Stimulated activated CD4-positive, alpha-beta T cell treated with anti-CD3 and anti-CD28 coated beads, Interleukin-2, amount 100 ng/mL, for 4 hours (primary cell): ENCODE results near the gene SMYD3.

Experiments used
- DNase-seq: peaks from one replicate; pipeline ENCODE4 v3.0.0-alpha.2; 2020; ENCODE audit warnings: low read depth

Gene SMYD3

DNA sequence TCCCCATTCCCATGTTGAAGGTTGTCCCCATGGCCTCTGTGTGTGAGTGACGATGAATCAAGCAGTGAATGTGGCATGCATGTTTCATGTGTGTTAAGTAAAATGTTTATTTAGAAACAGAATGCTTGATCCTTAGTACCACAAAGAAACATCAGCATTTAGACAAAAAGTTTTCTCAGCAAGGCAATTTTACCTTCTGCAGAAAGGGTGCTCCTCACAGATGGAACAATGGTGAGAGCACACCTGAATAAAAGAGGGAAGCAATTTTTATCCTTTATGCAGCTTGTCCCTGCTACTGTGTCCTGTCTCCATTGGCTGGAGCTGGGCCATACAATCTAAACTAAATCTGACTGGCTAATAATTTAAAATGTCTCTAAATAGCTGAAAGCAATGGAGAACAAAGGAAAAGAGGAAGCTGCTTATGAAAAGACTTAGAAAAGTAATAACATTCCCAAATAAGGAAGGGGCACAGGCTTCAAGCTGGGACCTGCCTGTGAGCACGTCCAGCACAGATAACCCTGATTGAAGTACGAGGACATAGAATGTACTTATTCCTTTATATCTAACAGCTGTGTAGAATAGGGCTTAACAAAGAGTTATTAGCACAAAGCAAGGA lies 8.4 kb upstream of the SMYD3 start:
- no peak for DNase-seq

DNA sequence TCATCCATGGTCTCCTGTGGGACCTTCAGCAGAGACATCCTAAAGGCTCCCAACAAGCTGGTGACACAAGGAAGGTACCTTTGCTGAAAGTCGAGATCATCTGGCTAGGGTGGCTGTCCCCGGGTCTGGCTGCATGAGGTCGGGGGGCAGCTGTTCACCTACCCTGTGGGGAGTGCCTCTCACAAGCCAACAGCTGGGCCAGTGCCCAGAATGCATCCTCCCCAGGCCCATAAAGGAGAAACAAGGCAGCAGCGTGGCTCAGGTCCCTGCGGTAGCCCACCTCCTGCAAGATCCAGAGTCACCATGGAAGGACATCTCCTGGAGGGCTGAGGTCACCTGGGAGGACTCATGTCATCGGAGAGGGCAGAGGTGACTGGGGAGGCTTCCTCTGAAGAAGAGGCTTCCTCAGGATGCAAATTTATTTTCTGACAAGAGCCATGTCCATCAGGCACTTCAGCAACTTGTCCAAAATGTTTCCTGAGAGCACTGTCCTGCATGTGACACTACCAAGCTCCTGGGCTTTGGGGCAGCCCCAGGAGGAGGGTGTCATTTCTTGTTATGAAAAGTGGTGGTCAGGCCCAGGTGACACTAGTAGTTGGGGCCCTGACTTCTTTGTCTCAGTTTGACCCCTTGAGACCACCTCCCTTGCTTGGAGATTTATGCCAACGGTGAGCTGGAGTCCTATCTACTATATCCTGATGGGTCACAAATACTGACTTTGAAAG lies 6.7 kb upstream of the SMYD3 start:
- DNase-seq, result no peak

- DNase-seq, result no peak
Observed at GRCh38 chr1:246513041-246513440, 6.0 kb upstream of the SMYD3 start.

DNA sequence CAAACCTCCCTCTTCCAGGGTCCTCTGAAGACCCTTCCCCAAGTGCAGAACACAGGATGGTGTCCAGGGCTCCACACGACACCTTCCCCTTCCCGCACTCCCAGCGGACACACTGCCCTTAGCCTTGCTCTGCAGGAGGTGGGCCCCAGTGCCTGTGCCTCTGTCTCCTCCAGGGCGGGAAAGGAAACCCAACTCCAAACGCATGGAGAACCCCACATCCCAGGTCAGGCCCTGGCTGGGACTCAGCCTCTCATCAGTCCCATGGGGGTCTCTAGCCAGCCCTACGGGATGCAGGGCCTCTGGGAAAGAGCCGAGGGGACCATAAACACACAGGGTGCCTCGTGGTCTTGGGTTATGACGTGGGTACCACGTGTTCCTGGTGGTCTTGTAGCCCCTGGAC lies 5.6 kb upstream of the SMYD3 start:
- DNase-seq, result no peak

DNA sequence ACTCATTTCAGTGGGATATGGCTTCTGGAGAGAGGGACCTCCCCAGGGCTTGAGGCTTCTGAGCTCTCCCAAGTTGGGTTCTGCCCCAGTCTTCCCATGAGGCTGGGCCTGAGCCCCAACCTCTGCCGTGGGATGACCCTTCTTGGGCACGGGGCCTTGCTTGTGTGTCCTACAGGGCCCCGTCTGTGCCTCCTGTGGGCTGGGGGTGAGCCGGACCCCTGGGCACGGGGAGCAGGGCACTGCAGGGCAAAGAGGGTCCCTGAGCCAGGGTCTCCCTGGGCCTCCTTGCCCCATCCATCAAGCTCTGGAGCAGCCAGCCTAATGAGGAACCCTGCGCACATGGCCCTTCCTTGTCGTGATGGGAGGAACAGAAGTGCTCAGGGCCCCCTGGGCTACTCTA lies 5.2 kb upstream of the SMYD3 start:
- DNase-seq, result no peak

- no peak for DNase-seq
Observed at GRCh38 chr1:246511203-246511602, 4.1 kb upstream of the SMYD3 start.

DNA sequence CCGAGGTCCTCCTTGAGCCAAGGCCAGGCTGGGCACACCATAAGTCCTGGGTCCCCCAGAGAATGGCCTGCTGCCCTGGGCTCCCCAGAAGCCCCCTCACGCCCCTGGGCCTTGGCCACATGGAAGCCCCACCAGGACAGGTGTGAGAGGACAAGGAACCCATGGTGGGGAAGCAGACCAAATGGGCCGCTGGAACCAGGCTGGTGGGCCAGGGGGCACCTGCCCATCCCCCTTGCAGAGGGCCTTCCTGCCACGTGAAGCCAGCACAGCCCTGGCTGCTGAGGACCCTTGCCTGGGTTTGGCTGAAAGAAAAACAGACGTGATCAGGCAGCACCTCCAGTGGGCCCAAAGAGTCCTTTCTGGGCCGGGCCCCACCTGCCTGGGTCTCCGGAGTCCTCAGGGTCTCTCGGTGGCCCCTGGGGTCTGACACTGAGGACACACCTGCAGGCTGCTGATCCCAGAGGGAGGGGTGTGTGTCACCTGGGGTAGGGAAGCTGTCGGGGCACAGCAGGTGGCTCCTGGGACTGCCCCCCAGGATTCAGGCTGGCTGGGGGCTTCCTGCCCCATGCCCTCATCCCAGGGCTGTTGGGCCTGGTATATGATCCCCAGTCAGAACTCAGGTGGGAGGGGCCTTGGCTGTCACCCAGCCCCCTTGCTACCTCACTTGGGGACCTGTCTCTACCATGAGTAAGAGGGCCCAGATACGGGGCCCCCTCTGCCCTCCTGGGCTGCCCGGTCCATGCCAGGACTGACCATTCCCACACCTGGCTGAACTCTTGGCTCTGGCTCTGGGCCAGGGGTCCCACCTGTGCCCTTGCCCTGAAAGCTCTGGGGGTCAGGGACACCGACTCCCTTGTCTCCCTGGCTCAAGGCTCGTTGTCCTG lies 3.3 kb upstream of the SMYD3 start:
- DNase-seq, result no peak

DNA sequence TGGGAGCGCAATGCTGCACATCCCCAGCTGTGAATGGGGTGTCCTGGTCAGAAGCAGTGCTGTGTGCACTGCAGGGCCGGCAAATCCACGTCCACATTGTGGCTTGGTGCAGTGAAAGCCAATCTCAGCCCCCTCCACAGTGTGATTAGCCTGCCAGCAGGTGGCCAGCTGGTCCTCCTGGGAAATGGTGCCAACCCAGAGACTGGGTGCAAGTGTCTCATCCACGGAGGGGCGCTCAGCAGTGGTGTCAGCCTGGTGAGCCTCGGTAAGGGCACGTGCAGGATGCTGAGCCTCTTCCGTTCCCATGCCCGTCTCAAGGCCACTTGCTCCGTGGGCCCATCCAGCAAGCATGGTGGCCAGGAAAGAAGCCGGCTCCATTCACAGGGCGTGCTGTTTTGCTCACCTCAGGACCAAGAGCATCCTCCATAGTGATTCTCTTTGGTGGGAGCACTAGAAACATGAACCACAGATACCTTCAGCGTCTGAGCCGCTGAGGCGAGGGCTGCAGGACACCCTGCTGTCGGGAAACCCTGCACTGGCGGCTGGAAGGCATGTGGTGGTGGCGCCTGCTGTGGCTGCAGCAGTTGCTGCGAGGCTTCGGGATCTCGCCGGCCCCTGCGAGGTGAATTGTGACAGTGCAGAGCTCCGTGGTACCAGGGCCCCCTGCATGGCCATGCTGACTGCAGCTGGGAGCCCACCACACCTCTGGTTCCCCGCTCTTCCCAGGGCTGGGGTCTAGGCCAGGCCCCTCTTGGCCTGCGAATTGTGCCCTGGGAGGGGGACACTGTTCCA lies 2.0 kb upstream of the SMYD3 start:
- no peak for DNase-seq

DNA sequence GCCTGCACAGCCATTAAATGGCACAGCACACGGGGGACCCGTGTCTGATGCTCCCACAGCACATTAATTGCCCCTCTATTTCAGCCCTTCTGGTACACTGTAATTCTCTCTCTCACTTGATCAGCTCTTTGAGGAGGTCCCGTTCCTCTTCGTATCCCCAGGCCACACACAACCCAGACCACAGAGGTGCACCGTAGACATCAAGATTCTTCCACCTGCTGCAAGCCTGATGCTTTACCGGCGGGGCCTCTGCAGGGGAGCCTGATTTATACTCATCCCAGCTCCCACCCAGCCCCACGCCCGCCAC lies 759 bp downstream of the SMYD3 start:
- DNase-seq, result no peak

GRCh38 chr1:246503341-246503740 lies 3.7 kb downstream of the SMYD3 start:
- no peak for DNase-seq

- DNase-seq, result peak; percentile 11
Observed at GRCh38 chr1:246497331-246497915, 9.7 kb downstream of the SMYD3 start.

DNA sequence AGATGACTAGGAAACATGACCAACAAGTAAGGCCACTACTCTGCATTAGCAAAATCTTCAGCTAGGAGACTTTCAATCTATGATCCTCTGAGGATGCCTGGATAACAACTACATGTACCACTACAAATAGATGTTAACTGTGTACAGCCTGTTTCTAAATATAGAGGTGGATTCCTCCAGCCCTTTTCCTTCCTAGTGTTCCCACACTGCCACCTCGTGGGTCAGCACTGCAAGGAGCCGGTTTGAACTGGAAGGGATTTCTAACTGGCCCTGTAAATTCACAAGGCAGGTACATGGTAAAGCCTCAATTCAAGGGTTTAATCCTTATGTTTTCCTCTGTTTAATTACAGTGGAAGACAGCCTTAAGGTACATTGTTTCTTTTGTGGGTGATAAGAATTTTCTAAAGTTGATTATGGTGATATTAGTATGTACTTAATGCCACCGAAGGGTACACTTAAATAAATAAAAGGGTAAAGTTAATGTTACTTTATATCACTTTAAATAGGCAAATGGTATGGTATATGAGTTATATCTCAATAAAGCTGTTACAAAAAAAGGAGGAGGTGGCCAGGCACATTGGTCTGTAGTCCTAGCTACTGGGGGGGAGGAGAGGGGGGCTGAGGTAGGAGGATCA lies 14.4 kb downstream of the SMYD3 start:
- DNase-seq, result no peak

DNA sequence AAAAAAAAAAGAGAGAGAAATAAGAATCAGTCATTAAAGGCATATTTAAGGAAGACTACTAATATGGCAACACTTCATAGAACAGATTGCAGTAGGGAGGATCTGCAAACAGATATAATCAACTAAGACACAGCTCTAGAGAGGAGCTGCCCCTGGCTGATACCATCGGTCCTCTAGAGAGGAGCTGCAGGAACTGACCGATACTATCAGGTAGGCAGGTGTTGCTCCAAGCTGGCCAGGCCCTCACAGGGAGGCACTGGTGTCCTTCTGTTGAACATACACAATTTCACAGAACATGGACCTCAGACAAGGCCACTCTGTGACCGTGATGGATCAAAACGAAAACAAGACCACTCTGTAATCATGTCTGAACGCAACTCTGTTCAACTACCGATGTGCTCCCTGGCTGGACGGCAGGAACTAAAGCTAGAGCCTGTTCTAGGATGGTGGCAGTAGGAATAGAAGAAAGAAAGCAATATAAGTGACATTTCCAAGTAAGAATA lies 15.5 kb downstream of the SMYD3 start:
- DNase-seq, result no peak

GRCh38 chr1:246488674-246489073 lies 18.4 kb downstream of the SMYD3 start:
- DNase-seq, result no peak

DNA sequence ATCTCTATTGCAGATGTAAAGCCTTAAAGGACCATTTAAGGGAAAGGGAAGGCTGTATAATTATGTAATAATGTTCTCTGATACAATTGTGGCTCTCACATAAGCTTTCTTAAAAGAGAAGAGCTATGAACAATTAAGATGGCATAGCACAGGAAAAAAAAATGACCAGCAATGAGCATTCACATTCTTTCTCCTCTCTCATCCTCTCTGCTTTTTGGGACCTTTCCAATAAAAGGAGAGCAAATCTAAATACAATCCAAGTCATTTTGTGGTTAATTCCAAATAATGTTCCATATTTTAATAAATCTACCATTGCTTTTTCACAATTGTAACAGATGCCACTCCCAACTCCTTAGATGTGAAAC lies 23.5 kb downstream of the SMYD3 start:
- DNase-seq, result no peak

- no peak for DNase-seq
Observed at GRCh38 chr1:246482805-246483568, 24.1 kb downstream of the SMYD3 start.

GRCh38 chr1:246479061-246479460 lies 28.0 kb downstream of the SMYD3 start:
- DNase-seq, result no peak

GRCh38 chr1:246477634-246478033 lies 29.4 kb downstream of the SMYD3 start:
- no peak for DNase-seq

- no peak for DNase-seq
Observed at GRCh38 chr1:246476771-246477170, 30.3 kb downstream of the SMYD3 start.

- DNase-seq, result no peak
Observed at GRCh38 chr1:246471688-246472087, 35.4 kb downstream of the SMYD3 start.

GRCh38 chr1:246470585-246470984 lies 36.5 kb downstream of the SMYD3 start:
- DNase-seq, result no peak
